Neural progenitor cell (in vitro differentiated cells): ENCODE results near the gene MAN1A1.

Experiments used
- EZH2 ChIP-seq: fragments of 200-600 bp; sonication (generic); IDR thresholded peaks from 2 replicates; pipeline ENCODE4 v1.6.1; 2017; ENCODE audit warnings: antibody characterized with exemption, mild to moderate bottlenecking, moderate library complexity
- EZH2phosphoT487 ChIP-seq: fragments of 200-600 bp; sonication (generic); IDR thresholded peaks from 2 replicates; pipeline ENCODE4 v1.6.1; 2017; ENCODE audit warnings: antibody characterized with exemption
- TF ChIP-seq, protein P1 (sequence below): fragments of 200-600 bp; sonication (generic); IDR thresholded peaks from 2 replicates; pipeline ENCODE4 v1.5.1; 2017; ENCODE audit warnings: antibody characterized with exemption, mild to moderate bottlenecking

DNA sequence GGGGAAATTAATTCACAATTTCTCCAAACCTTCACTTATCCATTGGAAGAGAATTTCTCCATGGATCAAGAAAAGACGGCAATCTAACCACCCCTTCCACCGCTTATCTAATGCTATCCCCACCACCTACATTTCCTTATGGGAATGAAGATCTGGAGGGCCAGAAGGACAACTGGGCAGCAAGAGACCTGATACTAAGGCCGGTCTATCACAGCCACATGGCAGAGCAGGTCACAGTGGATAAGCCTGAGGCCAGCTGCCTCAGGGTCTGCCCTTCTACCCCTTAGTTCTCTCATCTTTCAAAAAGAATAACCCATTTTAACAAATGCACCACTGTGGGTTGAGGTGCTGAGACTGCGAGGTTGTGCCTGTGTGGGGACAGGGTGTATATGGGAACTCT is 37.1 kb downstream of the MAN1A1 start:
- TF ChIP-seq, protein P1, sequence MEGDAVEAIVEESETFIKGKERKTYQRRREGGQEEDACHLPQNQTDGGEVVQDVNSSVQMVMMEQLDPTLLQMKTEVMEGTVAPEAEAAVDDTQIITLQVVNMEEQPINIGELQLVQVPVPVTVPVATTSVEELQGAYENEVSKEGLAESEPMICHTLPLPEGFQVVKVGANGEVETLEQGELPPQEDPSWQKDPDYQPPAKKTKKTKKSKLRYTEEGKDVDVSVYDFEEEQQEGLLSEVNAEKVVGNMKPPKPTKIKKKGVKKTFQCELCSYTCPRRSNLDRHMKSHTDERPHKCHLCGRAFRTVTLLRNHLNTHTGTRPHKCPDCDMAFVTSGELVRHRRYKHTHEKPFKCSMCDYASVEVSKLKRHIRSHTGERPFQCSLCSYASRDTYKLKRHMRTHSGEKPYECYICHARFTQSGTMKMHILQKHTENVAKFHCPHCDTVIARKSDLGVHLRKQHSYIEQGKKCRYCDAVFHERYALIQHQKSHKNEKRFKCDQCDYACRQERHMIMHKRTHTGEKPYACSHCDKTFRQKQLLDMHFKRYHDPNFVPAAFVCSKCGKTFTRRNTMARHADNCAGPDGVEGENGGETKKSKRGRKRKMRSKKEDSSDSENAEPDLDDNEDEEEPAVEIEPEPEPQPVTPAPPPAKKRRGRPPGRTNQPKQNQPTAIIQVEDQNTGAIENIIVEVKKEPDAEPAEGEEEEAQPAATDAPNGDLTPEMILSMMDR, result no peak
- TF ChIP-seq EZH2 (no peak), EZH2phosphoT487 (no peak)
